Measurements from ENCODE around the gene SH2D2A. TPM values are rescaled to one million over a fixed set of nuclear protein-coding genes. Genes with fewer than 3 reads are reported as not detected.
A peak's percentile ranks its signal among the peaks of the same experiment; 100 is the strongest.

SH2D2A gene
- total RNA-seq, 1 donor from 2014 or later: 1.8 TPM

- peaks cover 9% of the 10 kb centered on the region for H3K27me3 ChIP-seq (ENCODE audit: control insufficient read depth, insufficient read depth, low read length)
- no peaks in the 10 kb centered on the region for H3K36me3 ChIP-seq (ENCODE audit: control insufficient read depth, insufficient read depth, low read length)
- no peak for TF ChIP-seq CTCF (IDR thresholded peaks at IDR 0.05; ENCODE audit: insufficient read depth, low read length, severe bottlenecking)
- DNase-seq (ENCODE audit: low read depth) (no peak), FAIRE-seq (no peak)
- H3K4me3 ChIP-seq (ENCODE audit: low read depth, low read length): no peak overlapping the region
Observed at GRCh38 chr1:156828400-156829124, 11.9 kb upstream of the SH2D2A start.

- no peak overlapping the region for H3K4me3 ChIP-seq (ENCODE audit: low read depth, low read length)
- H3K27me3 ChIP-seq (ENCODE audit: control insufficient read depth, insufficient read depth, low read length): peaks cover under 1% of the 10 kb centered on the region
- no peak for DNase-seq (ENCODE audit: low read depth)
- H3K36me3 ChIP-seq (ENCODE audit: control insufficient read depth, insufficient read depth, low read length): no peaks in the 10 kb centered on the region
- FAIRE-seq: no peak
- no peak for TF ChIP-seq CTCF (IDR thresholded peaks at IDR 0.05; ENCODE audit: insufficient read depth, low read length, severe bottlenecking)
Observed at GRCh38 chr1:156826630-156827029, 10.0 kb upstream of the SH2D2A start.

DNA sequence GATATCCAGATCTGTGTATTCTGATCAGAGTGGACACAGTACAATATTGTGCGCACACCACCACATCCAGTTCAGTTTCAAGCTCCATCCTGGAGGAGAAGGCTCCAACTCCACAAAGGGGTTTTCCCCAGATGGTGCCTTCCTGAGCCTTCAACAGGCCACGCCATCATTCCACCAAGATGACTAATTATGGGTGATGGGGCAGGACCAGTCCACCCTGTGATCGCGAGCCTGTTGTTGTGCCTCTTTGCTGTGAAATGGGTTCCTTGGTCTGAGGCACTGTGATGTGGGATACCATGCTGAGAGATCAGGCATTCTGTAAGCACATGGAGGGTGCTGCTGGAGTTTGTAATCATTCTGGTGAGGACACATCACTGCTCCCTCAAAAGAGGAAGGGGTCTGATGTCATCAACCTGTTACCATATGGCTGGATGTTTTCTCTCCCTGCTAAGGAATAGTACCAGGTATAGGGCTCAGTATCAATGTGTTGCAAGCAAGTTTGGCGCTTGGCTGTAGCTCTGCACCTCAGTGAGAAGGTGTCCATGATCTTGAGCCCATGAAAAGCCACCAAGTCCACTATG lies 6.7 kb upstream of the SH2D2A start:
- DNase-seq (ENCODE audit: low read depth) (peak; percentile 44), FAIRE-seq (no peak)
- no peak for TF ChIP-seq CTCF (IDR thresholded peaks at IDR 0.05; ENCODE audit: insufficient read depth, low read length, severe bottlenecking)
- H3K27me3 ChIP-seq (ENCODE audit: control insufficient read depth, insufficient read depth, low read length): no peaks in the 10 kb centered on the region
- H3K4me3 ChIP-seq (ENCODE audit: low read depth, low read length): no peak overlapping the region
- no peaks in the 10 kb centered on the region for H3K36me3 ChIP-seq (ENCODE audit: control insufficient read depth, insufficient read depth, low read length)

DNA sequence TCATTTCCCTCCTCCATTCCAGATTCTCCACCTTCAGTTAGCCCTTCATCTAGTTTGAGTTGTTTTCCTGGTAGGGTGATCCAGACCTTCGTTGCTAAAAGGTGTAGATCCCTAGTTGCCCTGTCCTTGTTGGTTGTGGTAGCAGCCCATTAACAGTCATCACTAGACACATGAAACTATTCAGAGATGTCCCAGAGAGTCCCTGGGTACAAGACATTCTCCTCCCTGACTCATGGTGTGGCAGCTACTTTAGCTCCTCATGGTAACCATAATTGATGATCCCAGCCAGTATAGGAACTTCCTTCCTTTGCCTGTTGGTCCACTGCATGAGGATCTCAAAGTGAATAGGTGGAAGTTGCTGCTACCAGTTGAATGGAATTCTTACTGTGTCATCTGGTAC lies 6.0 kb upstream of the SH2D2A start:
- TF ChIP-seq CTCF (IDR thresholded peaks at IDR 0.05; ENCODE audit: insufficient read depth, low read length, severe bottlenecking): no peak
- H3K4me3 ChIP-seq (ENCODE audit: low read depth, low read length): no peak overlapping the region
- DNase-seq (ENCODE audit: low read depth): no peak
- no peaks in the 10 kb centered on the region for H3K27me3 ChIP-seq (ENCODE audit: control insufficient read depth, insufficient read depth, low read length)
- H3K36me3 ChIP-seq (ENCODE audit: control insufficient read depth, insufficient read depth, low read length): no peaks in the 10 kb centered on the region
- FAIRE-seq: no peak

DNA sequence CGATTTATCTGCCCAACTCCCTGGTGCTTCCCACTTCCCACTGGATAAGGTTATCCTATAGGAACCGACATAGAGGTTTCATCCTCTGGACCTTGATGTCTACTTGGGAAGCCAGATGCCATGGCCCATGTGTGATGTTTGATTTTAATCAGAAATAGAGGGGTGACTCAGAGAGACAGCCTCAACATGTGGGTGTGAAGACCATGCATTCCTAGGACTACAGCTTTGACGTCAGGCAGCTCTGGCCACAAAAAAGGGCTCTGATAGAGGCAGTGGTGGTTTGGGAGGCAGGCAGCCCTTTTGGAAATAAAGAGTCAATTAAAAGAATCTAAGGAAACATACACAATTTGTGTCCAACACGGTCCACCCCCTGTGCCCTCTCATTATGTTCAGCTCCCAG lies 5.2 kb upstream of the SH2D2A start:
- Histone ChIP-seq H3K36me3 (ENCODE audit: control insufficient read depth, insufficient read depth, low read length) (no peaks in the 10 kb centered on the region), H3K4me3 (ENCODE audit: low read depth, low read length) (no peak overlapping the region), H3K27me3 (ENCODE audit: control insufficient read depth, insufficient read depth, low read length) (no peaks in the 10 kb centered on the region)
- DNase-seq (ENCODE audit: low read depth): peak; percentile 69
- no peak for TF ChIP-seq CTCF (IDR thresholded peaks at IDR 0.05; ENCODE audit: insufficient read depth, low read length, severe bottlenecking)
- FAIRE-seq: no peak

All from bronchial epithelial cell (primary cell).